ENCODE data around the gene WDFY2. TPM values are rescaled to one million over a fixed set of nuclear protein-coding genes. Genes with fewer than 3 reads are reported as not detected.
"Not testable (repeated sequence)": the region's sequence is repeated elsewhere in the genome, so short reads cannot be mapped to it uniquely, and the experiment has no call there.

The WDFY2 gene
- polyA plus RNA-seq, 6 donors from 2014 or later = 7.6 to 13.6 (median 8.0) TPM

DNA sequence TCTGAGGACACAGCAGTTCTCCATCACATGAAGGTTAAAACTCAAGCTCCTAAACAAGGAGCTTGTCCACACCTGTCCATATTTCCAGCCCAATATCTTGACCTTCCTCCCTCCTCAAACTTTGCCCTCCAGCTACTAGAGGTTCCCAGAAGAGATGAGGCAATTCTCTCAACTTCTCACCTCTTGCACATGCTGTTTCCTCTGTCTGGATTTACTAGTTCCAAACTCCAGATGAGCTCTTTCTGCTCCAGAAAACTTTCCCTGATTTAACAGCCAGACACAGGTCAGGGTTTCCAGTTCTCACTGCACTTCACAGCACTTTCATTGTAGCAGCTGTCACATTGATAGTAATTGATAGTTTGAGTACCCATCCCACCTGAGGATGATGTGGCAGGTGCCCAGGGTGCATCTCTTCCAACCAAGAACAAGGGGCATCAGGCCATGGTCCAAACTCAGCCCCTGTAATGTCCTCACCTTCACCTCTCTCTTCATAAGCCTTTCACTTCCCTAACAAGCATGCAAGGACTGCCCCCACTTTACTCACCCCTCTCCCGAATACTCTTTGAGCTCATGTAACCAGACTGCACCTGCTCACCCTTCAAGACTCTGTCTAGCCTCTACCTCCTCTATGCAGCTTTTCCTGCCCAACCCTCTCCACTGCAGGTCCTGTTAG, 3.0 kb upstream of the WDFY2 start:
- Mint-ChIP-seq H3K9me3 (no peaks in the 10 kb centered on the region), H3K36me3 (peaks cover 0 to 5% of the 10 kb centered on the region in 2 donors), H3K4me1 (peaks cover 13 to 27% (median 17%) of the 10 kb centered on the region in 3 donors), H3K27me3 (peaks cover 0 to 5% (median 0%) of the 10 kb centered on the region in 3 donors), H3K27ac (peak overlapping the region in 1 of 6 donors; percentile 72), H3K4me3 (peak overlapping the region in 2 of 8 donors; percentile 7 to 97)
- ATAC-seq (ENCODE audit: low read depth in 2 of 2) = no peak
- no peak for DNase-seq

DNA sequence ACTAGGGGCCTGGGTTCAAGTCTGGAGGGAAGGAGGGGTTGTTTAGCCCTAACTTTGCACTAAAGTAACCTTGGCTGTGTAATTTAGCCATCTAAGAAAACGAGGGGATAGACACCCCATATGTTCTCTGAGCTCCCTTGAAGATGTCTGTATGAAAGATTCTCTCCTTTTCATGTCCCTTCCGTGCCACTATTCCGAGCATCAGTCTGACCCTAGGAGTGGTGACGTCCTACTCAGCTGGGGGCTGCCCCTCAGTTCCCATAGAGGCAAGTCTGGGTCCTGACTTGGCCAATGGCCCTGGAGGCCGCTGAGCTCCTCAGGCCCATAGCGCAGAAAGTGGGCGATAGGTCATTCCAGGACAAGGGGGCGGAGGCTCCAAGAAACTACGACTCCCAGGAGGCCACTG, 790 bp upstream of the WDFY2 start:
- Mint-ChIP-seq H3K9me3 (no peaks in the 10 kb centered on the region), H3K4me3 (peak overlapping the region; percentile 91 to 100 (median 100)), H3K4me1 (peaks cover 26 to 35% (median 27%) of the 10 kb centered on the region in 3 donors), H3K27ac (peak overlapping the region; percentile 91 to 100 (median 99)), H3K36me3 (peaks cover 0 to 5% of the 10 kb centered on the region in 2 donors), H3K27me3 (no peaks in the 10 kb centered on the region)
- ATAC-seq (ENCODE audit: low read depth in 2 of 2) (no peak), DNase-seq (no peak)

DNA sequence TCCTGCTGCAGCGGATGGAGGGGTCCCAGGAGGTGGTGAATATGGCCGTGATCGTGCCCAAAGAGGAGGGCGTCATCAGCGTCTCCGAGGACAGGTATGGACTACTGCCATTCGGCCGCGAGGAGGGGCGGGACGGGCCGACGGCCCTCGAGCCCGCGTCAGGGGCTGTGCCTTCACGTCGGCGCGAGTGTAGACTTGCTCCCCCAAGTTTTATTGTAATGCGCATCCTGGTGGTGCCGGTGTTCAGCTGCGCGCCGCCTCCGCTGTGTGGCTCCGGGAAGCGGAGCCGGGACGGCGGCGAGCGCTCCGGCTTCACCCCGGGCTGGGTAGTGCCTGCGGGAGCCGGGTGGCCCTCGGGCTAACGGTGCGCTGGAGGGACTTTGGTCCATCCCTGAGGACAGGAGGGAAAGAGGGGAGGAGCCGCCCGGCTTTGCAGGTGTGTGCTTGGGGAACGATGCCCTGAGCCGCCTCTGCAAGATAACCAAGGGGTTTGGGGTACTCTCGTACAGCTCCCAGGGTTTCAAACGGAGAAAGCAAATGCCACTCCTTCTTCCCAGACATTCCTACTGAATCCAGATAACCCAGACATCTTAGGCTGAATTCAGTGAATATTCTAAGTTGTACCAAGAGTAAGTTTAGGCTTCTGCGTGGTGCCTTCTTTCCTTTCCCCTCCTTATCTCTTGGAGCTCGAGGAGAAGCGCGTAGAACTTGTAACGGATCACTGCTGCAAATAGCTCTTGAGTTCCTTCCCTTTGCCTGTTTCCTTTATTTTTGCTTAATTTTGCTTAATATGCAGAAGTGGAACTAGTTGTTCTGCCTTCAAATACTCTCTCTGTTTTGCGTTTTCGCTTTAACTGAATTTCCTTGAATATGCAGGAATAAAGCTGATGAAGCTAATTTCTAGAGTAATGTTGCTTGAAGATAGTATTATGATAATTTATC, 740 bp downstream of the WDFY2 start:
- DNase-seq (peak; percentile 81), ATAC-seq (ENCODE audit: low read depth in 2 of 2) (peak; percentile 50 to 55)
- Mint-ChIP-seq H3K9me3 (no peaks in the 10 kb centered on the region), H3K27ac (peak overlapping the region; percentile 91 to 100 (median 96)), H3K27me3 (no peaks in the 10 kb centered on the region), H3K4me3 (peak overlapping the region; percentile 91 to 100 (median 100)), H3K4me1 (peaks cover 31 to 39% (median 32%) of the 10 kb centered on the region in 3 donors), H3K36me3 (no peaks in the 10 kb centered on the region)

DNA sequence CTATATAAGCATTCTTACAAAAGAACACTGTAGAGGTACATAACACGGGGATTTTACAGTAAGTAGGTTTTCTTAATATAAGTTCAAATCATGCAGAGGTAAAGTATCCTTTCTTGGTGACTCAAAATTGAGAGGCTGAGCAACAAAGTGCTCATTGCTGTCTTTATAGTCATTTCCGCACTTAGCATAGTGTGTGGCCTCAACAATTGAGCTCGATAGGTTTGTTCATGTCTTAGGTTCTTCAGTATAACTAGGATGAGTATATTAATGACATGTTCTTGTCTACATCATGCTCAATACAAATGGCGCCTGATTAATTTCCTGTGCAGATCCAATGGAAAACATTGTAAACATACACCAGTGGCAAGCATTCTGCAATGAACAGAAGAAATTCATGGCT, 1.4 kb downstream of the WDFY2 start:
- DNase-seq (no peak), ATAC-seq (ENCODE audit: low read depth in 2 of 2) (no peak)
- Mint-ChIP-seq H3K27me3 (no peaks in the 10 kb centered on the region), H3K9me3 (no peaks in the 10 kb centered on the region), H3K27ac (peak overlapping the region in 5 of 6 donors; percentile 91 to 100 (median 93)), H3K4me3 (peak overlapping the region; percentile 91 to 100 (median 100)), H3K4me1 (peaks cover 34 to 41% (median 38%) of the 10 kb centered on the region in 3 donors), H3K36me3 (no peaks in the 10 kb centered on the region)

DNA sequence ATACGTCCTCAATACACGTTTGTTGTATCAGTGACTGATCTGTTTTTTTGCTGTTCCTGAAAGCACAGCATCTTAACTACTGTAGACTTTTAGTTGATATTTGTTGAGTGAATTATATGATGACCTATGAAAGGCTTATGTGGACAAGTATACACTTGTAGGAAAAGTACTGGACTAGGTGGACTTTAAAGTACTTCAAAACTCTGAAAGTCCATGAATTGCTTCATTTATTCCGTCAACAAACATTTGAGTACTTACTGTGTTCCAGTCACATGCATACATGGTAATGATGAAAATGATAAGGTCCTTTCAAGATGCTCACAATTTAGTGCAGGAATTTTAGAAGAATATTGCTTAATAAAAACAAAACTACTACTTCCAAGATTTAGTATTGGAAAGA, 3.1 kb downstream of the WDFY2 start:
- no peak for DNase-seq
- no peaks in the 10 kb centered on the region for H3K9me3 Mint-ChIP-seq
- H3K36me3 Mint-ChIP-seq = no peaks in the 10 kb centered on the region
- peak overlapping the region in 3 of 8 donors; percentile 29 to 77 (median 65) for H3K4me3 Mint-ChIP-seq
- no peaks in the 10 kb centered on the region for H3K27me3 Mint-ChIP-seq
- no peak for ATAC-seq (ENCODE audit: low read depth in 2 of 2)
- no peak overlapping the region for H3K27ac Mint-ChIP-seq
- H3K4me1 Mint-ChIP-seq = peaks cover 34 to 45% (median 41%) of the 10 kb centered on the region in 3 donors

DNA sequence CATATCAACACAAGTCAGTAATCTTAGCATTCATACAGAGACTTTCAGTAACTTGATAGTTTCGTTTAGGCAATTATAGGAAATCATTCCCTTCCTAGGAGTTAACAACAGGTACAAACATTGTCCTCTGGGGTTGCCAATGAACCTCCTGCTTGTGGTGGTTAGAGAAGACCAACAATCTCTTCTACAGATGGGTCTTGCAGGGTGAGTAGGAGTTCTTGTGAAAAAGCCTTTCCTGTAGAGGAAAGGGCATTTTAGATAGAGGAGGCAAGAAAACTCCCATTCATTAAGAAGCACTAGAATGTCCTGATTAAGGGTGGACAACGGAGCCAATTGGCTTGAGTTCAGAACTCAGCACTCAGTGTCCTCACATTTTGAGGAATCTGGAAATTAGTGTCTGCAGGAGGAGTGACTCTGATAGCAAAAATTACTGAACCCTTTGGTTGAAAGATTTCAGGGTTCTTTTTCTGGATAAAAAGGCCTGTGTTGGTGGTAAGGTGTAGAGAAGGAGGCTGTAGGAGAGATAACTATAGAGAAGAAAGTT, 4.2 kb downstream of the WDFY2 start:
- Mint-ChIP-seq H3K27ac (peak overlapping the region in 2 of 6 donors; percentile 22 to 74), H3K4me3 (peak overlapping the region in 2 of 8 donors; percentile 19 to 77), H3K4me1 (peaks cover 30 to 45% (median 36%) of the 10 kb centered on the region in 3 donors), H3K36me3 (no peaks in the 10 kb centered on the region), H3K9me3 (no peaks in the 10 kb centered on the region), H3K27me3 (no peaks in the 10 kb centered on the region)
- DNase-seq (no peak), ATAC-seq (ENCODE audit: low read depth in 2 of 2) (no peak)

DNA sequence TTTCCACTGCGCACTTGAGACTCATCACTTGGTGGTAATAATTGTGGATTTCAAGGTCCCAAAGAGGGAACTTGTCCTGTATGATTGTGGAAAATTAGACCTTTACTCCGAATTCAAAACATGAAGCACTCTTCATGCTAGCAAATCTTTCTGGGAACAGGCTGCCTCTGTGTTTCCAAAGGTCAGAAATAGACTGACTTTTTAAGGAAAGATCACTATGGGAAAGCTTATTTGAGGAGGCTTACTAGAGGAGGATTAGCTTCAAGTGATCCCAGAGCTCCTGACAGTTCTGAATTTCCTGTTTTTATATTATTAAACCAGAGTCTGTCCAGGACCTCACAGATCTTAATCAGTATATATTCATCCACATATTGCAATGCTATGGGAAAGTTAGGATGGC, 5.5 kb downstream of the WDFY2 start:
- Mint-ChIP-seq H3K4me1 (peaks cover 30 to 46% (median 34%) of the 10 kb centered on the region in 3 donors), H3K27me3 (no peaks in the 10 kb centered on the region)

DNA sequence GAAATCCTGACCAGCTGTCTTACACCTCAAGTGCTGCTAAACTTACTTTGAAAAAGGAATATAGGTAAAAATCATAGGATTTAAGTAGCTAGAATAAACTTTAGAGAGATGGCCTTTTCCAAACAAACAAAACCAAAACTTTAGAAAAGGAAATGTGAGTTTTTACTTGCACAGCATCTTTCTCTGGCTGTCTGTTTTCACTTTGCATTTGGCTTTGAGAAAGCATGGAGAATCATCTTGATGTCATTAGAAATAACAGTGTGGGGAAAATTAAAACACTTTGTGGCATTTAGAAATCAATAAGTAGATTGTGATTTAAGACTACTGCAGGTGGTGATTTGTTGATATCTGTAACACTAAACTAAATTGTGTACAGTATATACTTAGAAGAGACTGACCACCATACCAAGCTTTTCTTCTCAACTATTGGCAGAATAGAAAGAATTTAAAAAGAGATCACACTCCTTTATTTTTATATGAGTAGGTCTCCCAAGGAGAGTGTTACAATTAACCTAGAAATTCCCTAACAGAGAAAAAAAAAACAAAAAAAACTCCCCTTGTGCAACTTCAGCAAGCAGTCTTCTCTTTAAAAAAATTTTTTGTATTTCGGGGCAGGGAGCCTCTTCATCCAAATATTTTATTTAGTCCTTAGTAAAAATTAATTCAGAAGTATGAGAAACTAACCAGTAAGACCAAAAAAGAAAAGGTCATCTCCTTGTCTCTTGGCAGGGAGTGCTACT, 6.1 kb downstream of the WDFY2 start:
- Mint-ChIP-seq H3K36me3 (no peaks in the 10 kb centered on the region), H3K9me3 (no peaks in the 10 kb centered on the region), H3K4me1 (peaks cover 31 to 50% (median 39%) of the 10 kb centered on the region in 3 donors), H3K4me3 (no peak overlapping the region), H3K27me3 (no peaks in the 10 kb centered on the region), H3K27ac (no peak overlapping the region)
- ATAC-seq (ENCODE audit: low read depth in 2 of 2) = no peak
- no peak for DNase-seq

More for the DNA sequence above, 5.5 kb downstream of the WDFY2 start:
- no peaks in the 10 kb centered on the region for H3K9me3 Mint-ChIP-seq
- DNase-seq = no peak
- no peak overlapping the region for H3K27ac Mint-ChIP-seq
- no peak overlapping the region for H3K4me3 Mint-ChIP-seq
- ATAC-seq (ENCODE audit: low read depth in 2 of 2) = no peak
- no peaks in the 10 kb centered on the region for H3K36me3 Mint-ChIP-seq

DNA sequence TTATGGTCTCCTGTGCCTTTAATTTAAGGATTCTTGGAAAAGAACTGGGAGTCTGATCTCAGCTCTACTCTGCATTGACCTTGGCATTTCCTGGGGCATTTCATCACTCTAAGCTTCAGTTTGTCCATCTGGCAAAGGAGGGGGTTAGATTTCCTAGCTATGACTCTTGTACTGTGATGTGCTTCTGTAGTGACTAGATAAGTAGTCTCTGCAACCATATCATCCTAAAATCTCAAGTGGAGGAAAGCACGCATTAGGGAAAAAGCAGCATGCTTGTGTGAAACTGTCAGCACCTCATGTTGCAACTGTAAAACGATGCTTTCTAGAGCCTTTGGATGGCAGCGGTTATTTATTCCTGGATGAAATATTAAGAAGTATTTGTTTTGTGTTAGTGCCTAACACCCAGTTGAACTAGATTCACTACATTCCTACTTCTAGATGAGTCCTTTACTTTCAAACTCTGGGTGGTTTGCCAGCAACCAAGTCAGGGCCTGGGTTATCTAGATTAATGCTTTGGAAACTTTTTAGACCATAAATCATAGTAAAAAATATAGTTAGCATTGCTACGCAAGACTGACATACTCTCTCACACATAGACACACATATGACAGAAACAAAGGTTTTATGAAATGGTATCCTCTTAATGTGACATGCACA, 6.8 kb downstream of the WDFY2 start:
- H3K36me3 Mint-ChIP-seq = no peaks in the 10 kb centered on the region
- DNase-seq (no peak), ATAC-seq (ENCODE audit: low read depth in 2 of 2) (no peak)
- H3K4me3 Mint-ChIP-seq = no peak overlapping the region
- no peak overlapping the region for H3K27ac Mint-ChIP-seq
- H3K9me3 Mint-ChIP-seq = no peaks in the 10 kb centered on the region
- no peaks in the 10 kb centered on the region for H3K27me3 Mint-ChIP-seq
- peaks cover 26 to 51% (median 36%) of the 10 kb centered on the region in 3 donors for H3K4me1 Mint-ChIP-seq

DNA sequence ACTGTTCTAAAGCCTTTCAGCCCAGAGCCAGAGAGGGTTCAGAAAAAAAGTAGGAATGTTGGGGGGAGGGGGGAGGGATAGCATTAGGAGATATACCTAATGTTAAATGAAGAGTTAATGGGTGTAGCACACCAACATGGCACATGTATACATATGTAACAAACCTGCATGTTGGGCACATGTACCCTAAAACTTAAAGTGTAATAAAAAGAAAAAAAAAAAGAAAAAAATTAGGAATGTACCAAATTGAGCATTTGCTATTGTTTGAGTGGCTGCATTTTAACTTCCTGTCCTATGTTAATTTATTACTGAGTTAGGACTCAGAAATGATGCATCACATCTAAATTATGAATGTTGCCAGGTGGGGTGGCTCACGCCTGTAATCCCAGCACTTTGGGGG, 7.7 kb downstream of the WDFY2 start:
- not testable (repeated sequence) for ATAC-seq (ENCODE audit: low read depth in 2 of 2); DNase-seq; H3K36me3 Mint-ChIP-seq; H3K9me3 Mint-ChIP-seq; H3K27me3 Mint-ChIP-seq; H3K4me3 Mint-ChIP-seq
- Mint-ChIP-seq H3K4me1 (peaks cover 31 to 57% (median 35%) of the 10 kb centered on the region in 3 donors), H3K27ac (peak overlapping the region in 2 of 6 donors; percentile 58 to 84)

DNA sequence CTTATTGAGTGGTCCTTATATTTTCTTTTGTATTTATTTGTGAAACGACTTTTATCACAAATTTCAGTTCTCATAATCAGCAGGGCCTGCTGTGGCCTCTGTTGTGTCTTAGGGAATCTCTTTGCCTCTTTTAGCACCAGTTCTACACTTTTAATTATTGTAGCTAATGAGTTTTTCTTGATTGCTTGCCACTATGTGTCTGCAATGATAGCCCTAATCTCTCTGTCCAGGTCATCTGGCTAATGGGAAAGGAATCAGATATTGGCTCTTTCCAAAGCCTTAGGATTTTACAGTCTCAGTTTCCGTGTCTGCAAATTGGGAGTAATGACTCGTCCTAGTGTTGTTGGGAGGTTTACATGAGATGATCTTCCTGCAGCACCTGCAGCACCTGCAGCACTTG, 10.2 kb downstream of the WDFY2 start:
- no peak for DNase-seq
- Mint-ChIP-seq H3K9me3 (no peaks in the 10 kb centered on the region), H3K27me3 (no peaks in the 10 kb centered on the region), H3K4me1 (peaks cover 26 to 48% (median 34%) of the 10 kb centered on the region in 3 donors), H3K36me3 (no peaks in the 10 kb centered on the region), H3K27ac (no peak overlapping the region), H3K4me3 (no peak overlapping the region)
- no peak for ATAC-seq (ENCODE audit: low read depth in 2 of 2)

DNA sequence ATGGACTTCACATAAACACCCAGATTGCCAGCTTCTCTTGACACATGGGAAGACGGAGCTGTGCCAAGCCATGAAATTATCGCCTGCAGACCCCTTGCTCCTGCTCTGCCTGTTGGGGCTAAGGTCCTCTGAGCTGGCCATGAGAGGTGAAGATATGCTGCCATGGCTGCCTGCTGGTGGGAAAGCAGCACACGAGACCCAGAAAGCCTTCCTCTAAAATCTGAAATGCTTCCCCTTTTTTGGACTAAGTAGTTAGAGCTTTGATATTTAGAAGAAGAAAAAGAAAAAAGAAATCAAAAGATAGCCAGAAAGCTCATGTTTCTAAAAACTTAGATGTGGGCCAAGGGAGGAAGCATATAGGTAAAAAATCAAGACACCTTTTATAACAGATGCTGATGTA, 11.2 kb downstream of the WDFY2 start:
- Mint-ChIP-seq H3K36me3 (no peaks in the 10 kb centered on the region), H3K4me1 (peaks cover 31 to 55% (median 44%) of the 10 kb centered on the region in 3 donors), H3K27ac (peak overlapping the region in 5 of 6 donors; percentile 28 to 87 (median 64)), H3K9me3 (no peaks in the 10 kb centered on the region), H3K4me3 (peak overlapping the region in 1 of 8 donors; percentile 17), H3K27me3 (no peaks in the 10 kb centered on the region)
- DNase-seq (no peak), ATAC-seq (ENCODE audit: low read depth in 2 of 2) (no peak)
